ENCODE measurements around the gene PPP6C. TPM values are rescaled to one million over a fixed set of nuclear protein-coding genes. Genes with fewer than 3 reads are reported as not detected.
"Not testable (repeated sequence)": the region's sequence is repeated elsewhere in the genome, so short reads cannot be mapped to it uniquely, and the experiment has no call there.

Gene PPP6C
- total RNA-seq, 4 donors from 2014 or later, result 18.0 to 31.3 (median 26.6) TPM

DNA sequence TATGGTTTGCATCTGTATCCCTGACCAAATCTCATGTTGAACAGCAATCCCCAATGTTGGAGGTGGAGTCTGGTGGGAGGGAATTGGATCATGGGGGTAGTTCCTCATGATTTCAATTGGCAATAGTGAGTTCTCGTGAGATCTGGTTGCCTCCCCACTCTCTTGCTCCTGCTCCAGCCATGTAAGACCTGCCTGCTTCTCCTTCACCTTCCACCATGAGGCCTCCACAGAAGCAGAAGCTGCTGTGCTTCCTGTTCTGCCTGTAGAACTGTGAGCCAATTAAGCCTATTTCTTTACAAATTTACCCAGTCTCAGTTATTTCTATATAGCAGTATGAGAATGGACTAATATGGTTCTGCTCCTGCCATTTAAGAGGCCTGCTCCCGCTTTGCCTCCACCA is 79.1 kb downstream of the PPP6C start:
- Histone ChIP-seq H3K4me1 (no peaks in the 10 kb centered on the region), H3K27me3 (no peaks in the 10 kb centered on the region), H3K4me3 (no peak overlapping the region), H3K36me3 (no peaks in the 10 kb centered on the region), H3K27ac (no peak overlapping the region), H3K9me3 (no peaks in the 10 kb centered on the region)
- no peak for DNase-seq
- WGBS, 2 donors, result 94 to 100% methylated on average over 2 of the region's 2 CpGs
- TF ChIP-seq POLR2A (IDR thresholded peaks at IDR 0.05) (no peak), CTCF (IDR thresholded peaks at IDR 0.05) (no peak)
- intact Hi-C loops (cut with DNase I), result no loop called here

- DNase-seq; H3K4me3 ChIP-seq; H3K36me3 ChIP-seq; H3K27ac ChIP-seq; intact Hi-C loops (cut with DNase I); H3K27me3 ChIP-seq; H3K9me3 ChIP-seq; H3K4me1 ChIP-seq: not testable (repeated sequence)
- 96% methylated on average over 3 of the region's 33 CpGs; no CpG with 5 or more reads in 1 of the 2 donors for WGBS, 2 donors
These were observed 81.1 kb downstream of the PPP6C start for GRCh38 chr9:125108541-125108940.

DNA sequence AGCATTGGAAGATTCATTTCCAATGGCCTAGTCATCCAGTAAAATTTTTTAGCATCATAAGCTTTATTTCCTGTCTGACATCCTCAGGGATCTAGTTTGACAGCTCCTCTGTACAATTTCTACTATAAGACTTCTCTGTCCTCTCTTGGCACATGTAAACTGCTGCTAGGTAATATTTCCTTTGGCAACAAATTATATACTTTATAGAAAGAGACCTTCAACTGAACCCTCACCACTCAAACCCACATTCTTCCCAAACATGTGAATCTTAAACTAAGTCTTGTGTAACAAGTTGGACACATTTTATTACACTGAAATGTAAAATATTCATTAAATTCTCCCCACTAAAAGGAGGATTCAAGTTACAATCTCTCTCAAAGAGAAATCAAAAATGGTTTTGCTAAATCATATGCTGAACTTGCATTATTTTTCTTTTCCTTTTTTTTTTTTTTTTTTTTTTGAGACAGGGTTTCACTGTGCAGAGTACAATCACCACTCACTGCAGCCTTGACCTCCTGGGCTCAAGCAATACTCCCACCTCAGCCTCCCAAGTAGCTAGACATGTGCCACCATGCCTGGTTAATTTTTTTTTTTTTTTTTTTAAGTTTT is 83.2 kb downstream of the PPP6C start:
- no peak overlapping the region for H3K4me3 ChIP-seq
- no peak overlapping the region for H3K27ac ChIP-seq
- no peak for TF ChIP-seq CTCF (IDR thresholded peaks at IDR 0.05)
- no peak for TF ChIP-seq POLR2A (IDR thresholded peaks at IDR 0.05)
- no peaks in the 10 kb centered on the region for H3K27me3 ChIP-seq
- no peaks in the 10 kb centered on the region for H3K36me3 ChIP-seq
- no peaks in the 10 kb centered on the region for H3K4me1 ChIP-seq
- no peaks in the 10 kb centered on the region for H3K9me3 ChIP-seq
- intact Hi-C loops (cut with DNase I), result no loop called here
- DNase-seq, result no peak

GRCh38 chr9:125103770-125104460 is 85.7 kb downstream of the PPP6C start:
- Histone ChIP-seq H3K4me3 (no peak overlapping the region), H3K9me3 (no peaks in the 10 kb centered on the region), H3K36me3 (no peaks in the 10 kb centered on the region), H3K27me3 (no peaks in the 10 kb centered on the region), H3K4me1 (no peaks in the 10 kb centered on the region), H3K27ac (no peak overlapping the region)
- intact Hi-C loops (cut with DNase I), result no loop called here
- no peak for DNase-seq
- TF ChIP-seq CTCF (IDR thresholded peaks at IDR 0.05) (no peak), POLR2A (IDR thresholded peaks at IDR 0.05) (no peak)
- WGBS, 2 donors, result 80 to 81% methylated on average over 3 of the region's 3 CpGs

DNA sequence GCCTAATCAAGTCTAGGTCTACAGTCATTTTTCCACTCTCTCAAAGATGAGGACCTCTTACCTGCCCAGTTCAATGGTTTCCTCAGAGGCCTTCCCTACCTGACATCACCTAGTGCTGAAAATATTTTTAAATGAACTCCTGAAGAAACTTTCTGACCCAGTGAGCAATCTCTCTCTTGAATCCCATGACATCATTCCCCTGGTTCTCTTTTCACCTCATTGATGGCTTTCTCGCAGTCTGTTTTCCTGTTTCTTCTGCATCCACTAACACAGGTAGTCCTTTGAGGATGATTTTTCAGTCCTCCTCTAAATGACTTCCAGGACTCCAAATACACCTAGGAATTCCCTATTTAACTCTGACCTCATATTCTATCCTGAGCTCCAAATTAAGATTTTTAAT is 86.6 kb downstream of the PPP6C start:
- no peak for TF ChIP-seq POLR2A (IDR thresholded peaks at IDR 0.05)
- no peak for TF ChIP-seq CTCF (IDR thresholded peaks at IDR 0.05)
- H3K27me3 ChIP-seq, result no peaks in the 10 kb centered on the region
- no peak for DNase-seq
- no peak overlapping the region for H3K27ac ChIP-seq
- no peaks in the 10 kb centered on the region for H3K9me3 ChIP-seq
- intact Hi-C loops (cut with DNase I), result no loop called here
- 88 to 95% methylated on average over 1 of the region's 1 CpG for WGBS, 2 donors
- H3K4me1 ChIP-seq, result no peaks in the 10 kb centered on the region
- H3K36me3 ChIP-seq, result no peaks in the 10 kb centered on the region
- no peak overlapping the region for H3K4me3 ChIP-seq

Measured in esophagus squamous epithelium (tissue), 5 donors.